HG03196 (cell line): ENCODE data around the gene TMED9.
"Not testable (repeated sequence)": the region's sequence is repeated elsewhere in the genome, so short reads cannot be mapped to it uniquely, and the experiment has no call there.

Experiments
- ATAC-seq: cut with Tn5 transposase; IDR thresholded peaks from one replicate; pipeline ENCODE4 v1.9.1; 2021; ENCODE audit not compliant: unreplicated experiment

Gene TMED9

GRCh38 chr5:177605667-177606066, 13.7 kb downstream of the TMED9 start:
- no peak for ATAC-seq

GRCh38 chr5:177606071-177607051, 14.4 kb downstream of the TMED9 start:
- no peak for ATAC-seq

- ATAC-seq = no peak
Observed at GRCh38 chr5:177607115-177607451, 15.1 kb downstream of the TMED9 start.

- ATAC-seq = no peak
Observed at GRCh38 chr5:177607452-177608192, 15.6 kb downstream of the TMED9 start.

- ATAC-seq = no peak
Observed at GRCh38 chr5:177608243-177609075, 16.5 kb downstream of the TMED9 start.

DNA sequence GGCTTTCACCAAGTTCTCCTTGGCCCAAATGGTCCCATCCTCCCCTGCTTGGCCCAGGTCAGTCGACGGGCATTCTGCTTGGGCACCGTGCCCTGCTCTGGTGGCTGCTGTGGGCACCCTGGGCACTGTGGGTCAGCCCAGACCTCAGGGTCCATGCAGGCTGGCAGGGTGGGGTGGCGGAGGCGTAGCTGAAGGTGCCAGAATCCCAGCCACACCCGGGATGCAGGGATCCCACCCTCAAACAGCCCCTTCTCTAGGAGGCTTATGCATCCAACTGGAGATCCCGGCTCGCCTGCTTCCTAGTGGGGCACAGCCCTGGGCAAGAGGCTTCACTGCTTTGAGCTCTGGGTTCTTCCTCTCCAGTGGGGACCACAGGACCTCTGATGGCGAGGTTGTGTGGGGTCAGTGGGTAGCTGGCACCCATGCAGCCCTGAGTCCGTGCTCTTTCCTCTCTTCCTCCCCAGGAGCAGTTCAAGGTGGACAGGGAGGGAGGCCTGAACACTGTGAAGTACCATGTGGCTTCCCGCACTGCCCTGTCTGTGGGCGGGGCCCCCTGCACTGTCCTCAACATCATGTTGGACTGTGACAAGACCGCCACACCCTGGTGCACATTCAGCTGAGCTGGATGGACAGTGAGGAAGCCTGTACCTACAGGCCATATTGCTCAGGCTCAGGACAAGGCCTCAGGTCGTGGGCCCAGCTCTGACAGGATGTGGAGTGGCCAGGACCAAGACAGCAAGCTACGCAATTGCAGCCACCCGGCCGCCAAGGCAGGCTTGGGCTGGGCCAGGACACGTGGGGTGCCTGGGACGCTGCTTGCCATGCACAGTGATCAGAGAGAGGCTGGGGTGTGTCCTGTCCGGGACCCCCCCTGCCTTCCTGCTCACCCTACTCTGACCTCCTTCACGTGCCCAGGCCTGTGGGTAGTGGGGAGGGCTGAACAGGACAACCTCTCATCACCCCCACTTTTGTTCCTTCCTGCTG, 17.4 kb downstream of the TMED9 start:
- no peak for ATAC-seq

GRCh38 chr5:177610131-177610769, 18.2 kb downstream of the TMED9 start:
- no peak for ATAC-seq

DNA sequence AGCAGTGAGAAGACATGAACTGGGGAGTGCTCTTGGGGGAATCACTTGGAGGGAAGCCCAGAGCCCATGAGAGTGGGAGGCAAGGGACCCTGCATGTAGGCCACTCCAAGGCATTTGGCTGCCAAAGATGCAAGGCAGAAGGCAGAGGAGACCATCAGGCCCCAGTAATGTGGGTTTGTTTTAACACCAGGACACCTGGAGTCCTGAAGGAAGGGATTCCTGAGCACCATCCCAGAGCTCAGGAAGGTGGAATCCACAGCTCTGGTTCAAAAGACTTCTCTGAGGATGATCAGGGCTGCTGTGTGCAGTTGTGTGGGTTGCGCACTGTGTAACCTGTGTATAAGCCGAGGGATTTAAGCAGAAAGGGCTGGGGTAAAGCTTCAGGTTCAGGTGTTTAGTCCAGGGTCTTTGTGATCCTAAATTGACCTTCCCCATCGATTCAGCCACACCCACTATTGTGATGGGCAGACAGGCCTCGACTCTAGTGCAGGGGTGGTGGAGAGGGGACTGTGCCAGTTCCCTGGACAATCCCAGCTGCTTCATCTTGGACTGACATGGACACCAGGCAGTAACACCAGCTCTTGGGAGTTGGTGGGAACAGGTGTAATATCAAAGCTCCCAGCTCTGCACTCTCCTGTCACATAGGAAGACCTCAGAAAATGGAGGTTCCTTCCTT, 18.9 kb downstream of the TMED9 start:
- ATAC-seq = no peak

- no peak for ATAC-seq
Observed at GRCh38 chr5:177611446-177612214, 19.6 kb downstream of the TMED9 start.

- ATAC-seq = no peak
Observed at GRCh38 chr5:177612215-177612673, 20.2 kb downstream of the TMED9 start.

GRCh38 chr5:177620560-177620959, 28.6 kb downstream of the TMED9 start:
- ATAC-seq = no peak

- not testable (repeated sequence) for ATAC-seq
Observed at GRCh38 chr5:177624172-177624571, 32.2 kb downstream of the TMED9 start.

DNA sequence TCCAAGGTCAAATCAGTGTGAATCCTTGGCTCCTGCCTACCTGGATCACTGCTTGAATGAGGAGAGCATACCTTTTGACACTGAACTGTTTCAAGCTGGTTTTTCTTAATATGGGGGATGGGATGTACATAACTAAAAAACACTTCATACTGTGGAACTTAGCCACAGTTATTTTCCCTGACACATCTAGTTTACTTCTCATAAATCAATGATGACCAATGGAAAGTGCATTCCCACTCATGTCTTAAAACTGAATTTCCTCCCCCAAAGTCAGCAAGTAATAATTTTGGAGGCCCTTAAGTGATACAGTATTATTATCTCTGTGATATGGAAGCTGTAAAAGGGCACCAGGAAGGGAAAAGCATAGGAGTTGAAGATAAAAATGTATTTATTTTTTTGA, 38.2 kb downstream of the TMED9 start:
- ATAC-seq = not testable (repeated sequence)

DNA sequence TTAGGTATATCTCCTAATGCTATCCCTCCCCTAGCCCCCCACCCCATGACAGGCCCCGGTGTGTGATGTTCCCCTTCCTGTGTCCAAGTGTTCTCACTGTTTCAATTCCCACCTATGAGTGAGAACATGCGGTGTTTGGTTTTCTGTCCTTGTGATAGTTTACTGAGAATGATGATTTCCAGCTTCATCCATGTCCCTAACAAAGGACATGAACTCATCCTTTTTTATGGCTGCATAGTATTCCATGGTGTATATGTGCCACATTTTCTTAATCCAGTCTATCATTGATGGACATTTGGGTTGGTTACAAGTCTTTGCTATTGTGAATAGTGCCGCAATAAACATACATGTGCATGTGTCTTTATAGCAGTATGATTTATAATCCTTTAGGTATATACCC, 42.9 kb downstream of the TMED9 start:
- ATAC-seq = not testable (repeated sequence)

- ATAC-seq = not testable (repeated sequence)
Observed at GRCh38 chr5:177645462-177645861, 53.5 kb downstream of the TMED9 start.
